ENCODE results near the gene ATP8B1. TPM values are rescaled to one million over a fixed set of nuclear protein-coding genes. Genes with fewer than 3 reads are reported as not detected.
A peak's percentile ranks its signal among the peaks of the same experiment; 100 is the strongest.

The ATP8B1 gene
- total and polyA plus RNA-seq, 2 of the 4 experiments (the other 2 are of a cell fraction): 64.3 to 136 TPM

DNA sequence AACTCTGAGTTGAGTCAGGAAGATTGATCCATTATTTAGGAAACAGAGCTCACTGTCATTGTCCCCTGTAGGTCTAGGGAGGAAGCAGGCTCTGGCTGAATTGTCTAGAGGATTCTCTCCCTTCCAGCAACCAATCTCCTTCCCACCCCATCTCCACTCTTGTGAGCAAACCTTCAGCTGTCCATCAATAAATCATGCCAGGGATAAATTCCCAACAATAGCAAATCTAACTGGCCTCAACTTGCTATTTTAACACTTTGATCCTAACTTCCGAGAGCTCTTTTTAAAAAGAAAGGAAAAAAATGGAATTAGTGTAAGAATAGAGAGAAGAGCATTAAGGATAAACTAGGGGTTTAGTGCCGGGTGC is 53.5 kb downstream of the ATP8B1 start:
- no TSS peak for BruUV-seq (replicated peaks)
- H3K4me2 ChIP-seq (ENCODE audit: low read depth, low read length): no peak overlapping the region
- ChIA-PET CTCF (no interaction called here), POLR2A (ENCODE audit: unreplicated experiment) (no interaction called here)
- H2AFZ ChIP-seq (replicated peaks; ENCODE audit: low read length, poor library complexity): no peak overlapping the region
- no peak overlapping the region for H3K23ac ChIP-seq (ENCODE audit: low read depth, low read length)
- H3K4ac ChIP-seq (ENCODE audit: low read depth, low read length): no peak overlapping the region
- in situ Hi-C loops (cut with MboI; ENCODE audit: low sequenced_read_pairs): no loop called here
- H4K20me1 ChIP-seq (ENCODE audit: insufficient read depth, low read length): peaks cover 35% of the 10 kb centered on the region; the same call in 1 of the 2 replicates
- peaks cover 32 to 80% of the 10 kb centered on the region in 2 experiments; a peak in 3 of 4 replicates for H3K79me1 ChIP-seq (ENCODE audit: low read depth in 1 of 2, low read length in 2 of 2)
- H3K56ac ChIP-seq (ENCODE audit: extremely low read depth, insufficient read depth, low read length): no peak overlapping the region
- no peak overlapping the region for H4K5ac ChIP-seq (ENCODE audit: low read depth, low read length)
- dilution Hi-C loops (cut with HindIII; ENCODE audit: low sequenced_read_pairs, unreplicated experiment): no loop called here
- no peak overlapping the region for H3K9ac ChIP-seq (ENCODE audit: low read depth, low read length)
- no peaks in the 10 kb centered on the region for H3K27me3 ChIP-seq (ENCODE audit: control insufficient read depth, insufficient read depth, low read length)
- H3K9me1 ChIP-seq (ENCODE audit: insufficient read depth, low read length): peaks cover 14% of the 10 kb centered on the region
- no peak overlapping the region for H2AK5ac ChIP-seq (ENCODE audit: low read depth, low read length)
- H3K9me3 ChIP-seq (ENCODE audit: control insufficient read depth, insufficient read depth, low read length): no peaks in the 10 kb centered on the region
- H2BK15ac ChIP-seq (ENCODE audit: low read depth, low read length): no peak overlapping the region
- no peak overlapping the region for H4K91ac ChIP-seq (ENCODE audit: insufficient read depth, low read depth, low read length)
- no peak overlapping the region for H2BK20ac ChIP-seq (ENCODE audit: low read depth, low read length)
- no peaks in the 10 kb centered on the region for H3K36me3 ChIP-seq (ENCODE audit: control insufficient read depth, insufficient read depth, low read length)
- DNase-seq: no peak
- no peak overlapping the region for H2BK5ac ChIP-seq (ENCODE audit: low read depth, low read length, poor library complexity, severe bottlenecking)
- TF ChIP-seq MXI1 (IDR thresholded peaks at IDR 0.05; ENCODE audit: borderline replicate concordance, low read depth, low read length): no peak
- TF ChIP-seq SMC3 (IDR thresholded peaks at IDR 0.05; ENCODE audit: low read depth, low read length): no peak
- no peak for TF ChIP-seq RCOR1 (IDR thresholded peaks at IDR 0.05; ENCODE audit: insufficient replicate concordance, low read length)
- no peak for TF ChIP-seq BHLHE40 (IDR thresholded peaks at IDR 0.05; ENCODE audit: low read depth, low read length)
- TF ChIP-seq, protein P1, sequence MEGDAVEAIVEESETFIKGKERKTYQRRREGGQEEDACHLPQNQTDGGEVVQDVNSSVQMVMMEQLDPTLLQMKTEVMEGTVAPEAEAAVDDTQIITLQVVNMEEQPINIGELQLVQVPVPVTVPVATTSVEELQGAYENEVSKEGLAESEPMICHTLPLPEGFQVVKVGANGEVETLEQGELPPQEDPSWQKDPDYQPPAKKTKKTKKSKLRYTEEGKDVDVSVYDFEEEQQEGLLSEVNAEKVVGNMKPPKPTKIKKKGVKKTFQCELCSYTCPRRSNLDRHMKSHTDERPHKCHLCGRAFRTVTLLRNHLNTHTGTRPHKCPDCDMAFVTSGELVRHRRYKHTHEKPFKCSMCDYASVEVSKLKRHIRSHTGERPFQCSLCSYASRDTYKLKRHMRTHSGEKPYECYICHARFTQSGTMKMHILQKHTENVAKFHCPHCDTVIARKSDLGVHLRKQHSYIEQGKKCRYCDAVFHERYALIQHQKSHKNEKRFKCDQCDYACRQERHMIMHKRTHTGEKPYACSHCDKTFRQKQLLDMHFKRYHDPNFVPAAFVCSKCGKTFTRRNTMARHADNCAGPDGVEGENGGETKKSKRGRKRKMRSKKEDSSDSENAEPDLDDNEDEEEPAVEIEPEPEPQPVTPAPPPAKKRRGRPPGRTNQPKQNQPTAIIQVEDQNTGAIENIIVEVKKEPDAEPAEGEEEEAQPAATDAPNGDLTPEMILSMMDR (conservative IDR thresholded peaks at IDR 0.05; ENCODE audit: low read depth, low read length): no peak
- TF ChIP-seq POLR2A (IDR thresholded peaks at IDR 0.05; ENCODE audit: low read depth, low read length): no peak
- TF ChIP-seq CEBPB (IDR thresholded peaks at IDR 0.05; ENCODE audit: low read depth, low read length): no peak
- TF ChIP-seq, protein P2, sequence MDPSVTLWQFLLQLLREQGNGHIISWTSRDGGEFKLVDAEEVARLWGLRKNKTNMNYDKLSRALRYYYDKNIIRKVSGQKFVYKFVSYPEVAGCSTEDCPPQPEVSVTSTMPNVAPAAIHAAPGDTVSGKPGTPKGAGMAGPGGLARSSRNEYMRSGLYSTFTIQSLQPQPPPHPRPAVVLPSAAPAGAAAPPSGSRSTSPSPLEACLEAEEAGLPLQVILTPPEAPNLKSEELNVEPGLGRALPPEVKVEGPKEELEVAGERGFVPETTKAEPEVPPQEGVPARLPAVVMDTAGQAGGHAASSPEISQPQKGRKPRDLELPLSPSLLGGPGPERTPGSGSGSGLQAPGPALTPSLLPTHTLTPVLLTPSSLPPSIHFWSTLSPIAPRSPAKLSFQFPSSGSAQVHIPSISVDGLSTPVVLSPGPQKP (IDR thresholded peaks at IDR 0.05; ENCODE audit: borderline replicate concordance, low read depth, low read length): no peak
- TF ChIP-seq NFE2L2 (IDR thresholded peaks at IDR 0.05; ENCODE audit: low read depth, low read length): no peak
- TF ChIP-seq RFX5 (IDR thresholded peaks at IDR 0.05; ENCODE audit: low read depth, low read length): no peak
- TF ChIP-seq RAD21 (IDR thresholded peaks at IDR 0.05; ENCODE audit: low read length): no peak
- no peak for TF ChIP-seq CHD1 (IDR thresholded peaks at IDR 0.05; ENCODE audit: low read depth, low read length)
- TF ChIP-seq FOS (IDR thresholded peaks at IDR 0.05; ENCODE audit: low read depth, low read length): no peak
- TF ChIP-seq MAZ (IDR thresholded peaks at IDR 0.05; ENCODE audit: borderline replicate concordance, low read depth, low read length): no peak
- no peak for ATAC-seq (ENCODE audit: low read depth)
- intact Hi-C loops (cut with micrococcal nuclease): no loop called here
- no peak overlapping the region for H4K8ac ChIP-seq (ENCODE audit: low read depth in 2 of 2, low read length in 2 of 2)
- H2BK120ac ChIP-seq (ENCODE audit: low read depth, low read length): no peak overlapping the region
- WGBS, 2 experiments (ENCODE audit: extremely low coverage in 2 of 2, insufficient read length in 1 of 2): no CpG with 5 or more reads among the region's 2 CpGs
- H3K14ac ChIP-seq (replicated peaks; ENCODE audit: low read depth, low read length): 0 out of 2 replicates have a peak overlapping the region, but pooled peaks have one; percentile 25
- no peak overlapping the region for H3K18ac ChIP-seq (ENCODE audit: low read depth, low read length)
- H3K4me1 ChIP-seq (ENCODE audit: control insufficient read depth, insufficient read depth, low read length): peaks cover 5% of the 10 kb centered on the region
- H3K27ac ChIP-seq (ENCODE audit: insufficient read depth, low read length): no peak overlapping the region; the same call in 1 of the 2 replicates
- no peak overlapping the region for H3K4me3 ChIP-seq (ENCODE audit: insufficient read depth, low read depth, low read length)
- H2AK9ac ChIP-seq (replicated peaks; ENCODE audit: low read depth, low read length, poor library complexity): no peak overlapping the region
